Activated CD4-positive, CD25-positive, alpha-beta regulatory T cell (primary cell): ENCODE measurements around the gene DMRTA1.
"Not testable (repeated sequence)": the region's sequence is repeated elsewhere in the genome, so short reads cannot be mapped to it uniquely, and the experiment has no call there.

ENCODE experiments used
- DNase-seq, 4 experiments: peaks; one replicate each; lab custom pipeline; 2025; lab: John Stamatoyannopoulos, UW

DMRTA1 gene

GRCh38 chr9:22457448-22457847, 10.8 kb downstream of the DMRTA1 start:
- DNase-seq = no peak

DNA sequence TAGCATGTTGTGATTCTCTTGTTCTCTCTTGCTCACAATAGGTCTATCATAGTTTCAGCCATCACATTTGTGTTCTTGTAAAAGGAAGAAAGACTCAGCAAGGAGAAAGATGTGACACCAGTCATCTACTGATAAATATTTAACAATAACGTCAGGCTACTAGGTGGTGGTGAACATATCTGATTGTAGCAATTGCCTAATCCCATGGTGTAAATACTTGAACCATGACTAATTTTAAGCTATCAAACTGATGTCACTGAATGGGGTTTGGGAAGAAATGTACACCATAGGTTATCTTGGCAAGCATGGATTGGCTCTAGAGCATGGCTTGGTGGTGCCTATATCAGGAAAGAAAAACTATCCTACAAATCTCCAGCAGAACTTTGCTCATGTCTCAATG, 16.6 kb downstream of the DMRTA1 start:
- DNase-seq = no peak

DNA sequence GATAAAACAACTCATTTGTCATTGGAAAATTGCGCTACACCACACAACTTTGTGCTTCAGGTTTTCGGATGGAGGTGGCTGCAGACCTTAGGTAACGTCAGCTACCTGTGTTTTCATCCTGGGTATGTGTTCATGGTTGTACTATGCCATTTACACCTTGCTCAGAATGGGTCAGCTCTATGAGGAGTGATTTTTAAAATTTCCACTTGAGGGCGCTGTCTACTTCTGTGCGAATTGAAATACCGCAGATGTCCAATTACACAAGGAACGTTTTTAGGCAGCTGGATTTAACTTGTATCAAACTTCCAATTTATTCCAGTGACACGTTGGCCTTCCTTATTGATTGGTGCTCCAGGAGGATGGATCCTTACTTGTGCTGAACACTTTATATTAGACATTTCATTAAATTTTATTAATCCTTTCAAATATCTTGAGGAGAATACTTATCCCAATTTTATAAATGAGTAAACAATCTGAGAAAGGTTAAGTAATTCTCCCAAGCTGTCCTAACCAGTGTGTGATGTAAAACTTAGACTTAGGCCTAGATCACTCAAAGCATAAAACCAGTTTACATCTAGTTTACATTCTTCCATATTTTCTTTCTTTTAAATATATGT, 23.4 kb downstream of the DMRTA1 start:
- no peak for DNase-seq

DNA sequence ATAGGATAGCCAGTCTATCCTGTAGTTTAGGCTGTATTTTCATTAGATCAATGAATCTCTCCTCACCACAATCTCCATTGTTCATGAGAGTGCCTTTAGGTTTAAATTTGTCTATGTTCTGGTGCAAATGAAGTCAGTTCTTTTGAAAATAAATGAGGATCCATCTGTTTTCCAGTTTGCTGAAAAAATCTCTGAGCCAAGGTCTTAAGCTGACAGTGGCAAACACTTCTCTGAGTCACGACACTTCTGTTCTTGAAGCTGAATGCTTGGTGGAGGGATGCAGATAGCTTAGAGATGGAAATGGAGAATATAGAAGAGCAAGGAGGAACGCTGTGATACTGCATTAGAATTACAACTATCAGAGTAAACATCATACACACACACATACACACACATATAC, 34.9 kb downstream of the DMRTA1 start:
- no peak for DNase-seq

- no peak for DNase-seq
Measured at GRCh38 chr9:22483528-22484070, 37.0 kb downstream of the DMRTA1 start.

GRCh38 chr9:22496197-22496596, 49.6 kb downstream of the DMRTA1 start:
- not testable (repeated sequence) for DNase-seq
